ENCODE data around the gene PQBP1.

GRCh38 chrX:48918301-48918642 lies 20.5 kb downstream of the PQBP1 start:
- TF ChIP-seq CTCF (CRISPR knock-in tag; IDR thresholded peaks at IDR 0.05) (no peak), ZSCAN31 (CRISPR knock-in tag; IDR thresholded peaks at IDR 0.05; ENCODE audit: low read depth) (no peak), ZBTB8A (CRISPR knock-in tag; IDR thresholded peaks at IDR 0.05; ENCODE audit: borderline replicate concordance, low read depth) (no peak), HINFP (CRISPR knock-in tag; IDR thresholded peaks at IDR 0.05; ENCODE audit: low read depth) (no peak), SIX1 (CRISPR knock-in tag; IDR thresholded peaks at IDR 0.05; ENCODE audit: borderline replicate concordance) (no peak), PHF8 (CRISPR knock-in tag; IDR thresholded peaks at IDR 0.05) (no peak), ZNF709 (CRISPR knock-in tag; IDR thresholded peaks at IDR 0.05) (no peak)
